HepG2 (cell line): ENCODE results near the gene ADAMTS15.

Experiments
- CTCF ChIP-seq: sonication (generic); formaldehyde crosslinking; IDR thresholded peaks from 2 replicates; pipeline ENCODE4 v1.5.0; 2020; ENCODE audit warnings: mild to moderate bottlenecking, missing genetic modification reagents, moderate library complexity
- DRAP1 ChIP-seq: IDR thresholded peaks from 2 replicates; pipeline ENCODE4 v1.6.1; 2016; ENCODE audit warnings: missing genetic modification reagents, missing compliant biosample characterization
- HMGXB4 ChIP-seq, 2 experiments: sonication (generic) in 1 of 2; formaldehyde crosslinking in 1 of 2; IDR thresholded peaks; 2 replicates each; pipeline versions ENCODE4 v1.4.0 to v1.6.1; 2018 to 2020; ENCODE audit warnings: missing genetic modification reagents in 2 of 2, borderline replicate concordance in 1 of 2, low read depth in 1 of 2, mild to moderate bottlenecking in 1 of 2, missing biosample characterization in 1 of 2
- HOXA5 ChIP-seq: sonication (generic); formaldehyde crosslinking; IDR thresholded peaks from 2 replicates; pipeline ENCODE4 v1.4.0; 2020; ENCODE audit warnings: missing genetic modification reagents
- POLR2A ChIP-seq, 2 experiments: IDR thresholded peaks; 2 replicates each; pipeline ENCODE4 v1.6.1; 2011; ENCODE audit warnings: low read depth in 2 of 2, low read length in 2 of 2, mild to moderate bottlenecking in 1 of 2, moderate library complexity in 1 of 2; ENCODE audit not compliant: insufficient read depth in 1 of 2
- POLR2AphosphoS2 ChIP-seq: IDR thresholded peaks from 2 replicates; pipeline ENCODE4 v1.6.1; 2011; ENCODE audit warnings: low read depth, low read length, improper control_type of control experiment
- PRDM10 ChIP-seq: sonication (generic); formaldehyde crosslinking; IDR thresholded peaks from 2 replicates; pipeline ENCODE4 v1.4.0; 2020; ENCODE audit warnings: low read depth, missing genetic modification reagents
- RAD21 ChIP-seq: fragments of 450-650 bp; formaldehyde crosslinking; IDR thresholded peaks from 2 replicates; pipeline ENCODE4 v1.5.0; 2020; ENCODE audit warnings: mild to moderate bottlenecking
- SP4 ChIP-seq: sonication (generic); formaldehyde crosslinking; IDR thresholded peaks from 2 replicates; pipeline ENCODE4 v1.8.1; 2023; ENCODE audit warnings: mild to moderate bottlenecking, missing genetic modification reagents
- ZBTB14 ChIP-seq: sonication (generic); formaldehyde crosslinking; IDR thresholded peaks from 2 replicates; pipeline ENCODE4 v1.4.0; 2020; ENCODE audit warnings: missing genetic modification reagents
- ZNF235 ChIP-seq: sonication (generic); formaldehyde crosslinking; IDR thresholded peaks from 2 replicates; pipeline ENCODE4 v1.8.1; 2023; ENCODE audit warnings: mild to moderate bottlenecking, missing genetic modification reagents, borderline replicate concordance
- ZNF503 ChIP-seq: sonication (generic); formaldehyde crosslinking; IDR thresholded peaks from 2 replicates; pipeline ENCODE4 v1.4.0; 2020; ENCODE audit warnings: missing genetic modification reagents
- ZNF792 ChIP-seq: IDR thresholded peaks from 2 replicates; pipeline ENCODE4 v1.6.1; 2016
- ZSCAN9 ChIP-seq: IDR thresholded peaks from 2 replicates; pipeline ENCODE4 v1.6.1; 2016; ENCODE audit warnings: borderline replicate concordance

- TF ChIP-seq PRDM10: no peak
- TF ChIP-seq ZNF235 (CRISPR knock-in tag): no peak
- TF ChIP-seq SP4 (CRISPR knock-in tag): no peak
- no peak for TF ChIP-seq HMGXB4 (CRISPR knock-in tag; IDR thresholded peaks at IDR 0.05; ENCODE audit: borderline replicate concordance in 1 of 2, low read depth in 1 of 2)
- TF ChIP-seq HOXA5 (CRISPR knock-in tag): no peak
- TF ChIP-seq CTCF: no peak
- TF ChIP-seq POLR2AphosphoS2: no peak
- no peak for TF ChIP-seq POLR2A (IDR thresholded peaks at IDR 0.05; ENCODE audit: insufficient read depth in 1 of 2, low read depth in 2 of 2, low read length in 2 of 2)
- no peak for TF ChIP-seq RAD21 (CRISPR knock-in tag)
- no peak for TF ChIP-seq ZBTB14
- no peak for TF ChIP-seq DRAP1
- TF ChIP-seq ZSCAN9 (CRISPR knock-in tag): no peak
- TF ChIP-seq ZNF792 (CRISPR knock-in tag): no peak
- TF ChIP-seq ZNF503 (CRISPR knock-in tag): no peak
Measured at GRCh38 chr11:130418756-130419155, 29.7 kb upstream of the ADAMTS15 start.
